Chondrocyte (in vitro differentiated cells): ENCODE data around the gene ADARB2. TPM values are rescaled to one million over a fixed set of nuclear protein-coding genes. Genes with fewer than 3 reads are reported as not detected.

Experiments used
- DNase-seq: peaks from one replicate; pipeline ENCODE4 v3.0.0; 2021; ENCODE audit warnings: mixed read lengths, low spot score
- H3K27ac Mint-ChIP-seq: one replicate; pipeline ENCODE4 v1.8.0; 2021; ENCODE audit warnings: mild to moderate bottlenecking, moderate library complexity, mixed read lengths; ENCODE audit not compliant: unreplicated experiment
- H3K27me3 Mint-ChIP-seq: 2 replicates; pipeline ENCODE4 v1.8.0; 2021; ENCODE audit warnings: low read depth, mixed read lengths
- H3K36me3 Mint-ChIP-seq: 2 replicates; pipeline ENCODE4 v1.8.0; 2021; ENCODE audit warnings: low read depth, mixed read lengths
- H3K4me1 Mint-ChIP-seq: 2 replicates; pipeline ENCODE4 v1.8.0; 2021; ENCODE audit warnings: low read depth, mild to moderate bottlenecking, mixed read lengths
- H3K4me3 Mint-ChIP-seq: one replicate; pipeline ENCODE4 v1.8.0; 2021; ENCODE audit warnings: mild to moderate bottlenecking, moderate library complexity, mixed read lengths; ENCODE audit not compliant: unreplicated experiment
- H3K9me3 Mint-ChIP-seq: 2 replicates; pipeline ENCODE4 v1.8.0; 2021; ENCODE audit warnings: low read depth, mixed read lengths
- CTCF ChIP-seq: fragments of 200-600 bp; sonication (generic); IDR thresholded peaks from 2 replicates; pipeline ENCODE4 v1.5.0; 2021; ENCODE audit warnings: antibody characterized with exemption, mild to moderate bottlenecking, moderate library complexity
- total RNA-seq: library from RNA; stranded (reverse); gene quantifications from 3 replicates; pipeline ENCODE4 v1.2.1, GENCODE V29; 2021

ADARB2 gene
- total RNA-seq, 1 donor from 2014 or later, result 3.3 TPM

GRCh38 chr10:1642600-1643160, 94.6 kb downstream of the ADARB2 start:
- peak; percentile 42 for DNase-seq
- no peak overlapping the region for H3K4me3 Mint-ChIP-seq
- TF ChIP-seq CTCF, result no peak
- no peaks in the 10 kb centered on the region for H3K36me3 Mint-ChIP-seq
- no peaks in the 10 kb centered on the region for H3K27me3 Mint-ChIP-seq
- no peaks in the 10 kb centered on the region for H3K4me1 Mint-ChIP-seq
- H3K27ac Mint-ChIP-seq, result no peak overlapping the region
- no peaks in the 10 kb centered on the region for H3K9me3 Mint-ChIP-seq

GRCh38 chr10:1641402-1641801, 95.9 kb downstream of the ADARB2 start:
- Mint-ChIP-seq H3K9me3 (no peaks in the 10 kb centered on the region), H3K27ac (no peak overlapping the region), H3K4me3 (no peak overlapping the region), H3K36me3 (no peaks in the 10 kb centered on the region), H3K27me3 (peaks cover 3% of the 10 kb centered on the region), H3K4me1 (no peaks in the 10 kb centered on the region)
- no peak for DNase-seq
- no peak for TF ChIP-seq CTCF

- peak; percentile 70 for DNase-seq
These were observed 98.4 kb downstream of the ADARB2 start for GRCh38 chr10:1638889-1639419.

GRCh38 chr10:1635340-1635739, 102.0 kb downstream of the ADARB2 start:
- no peaks in the 10 kb centered on the region for H3K4me1 Mint-ChIP-seq
- no peaks in the 10 kb centered on the region for H3K9me3 Mint-ChIP-seq
- H3K27me3 Mint-ChIP-seq, result peaks cover 6% of the 10 kb centered on the region
- no peak overlapping the region for H3K4me3 Mint-ChIP-seq
- no peak for DNase-seq
- TF ChIP-seq CTCF, result no peak
- H3K27ac Mint-ChIP-seq, result no peak overlapping the region
- no peaks in the 10 kb centered on the region for H3K36me3 Mint-ChIP-seq

More at GRCh38 chr10:1638889-1639419, 98.4 kb downstream of the ADARB2 start:
- Mint-ChIP-seq H3K4me1 (no peaks in the 10 kb centered on the region), H3K27me3 (peaks cover 6% of the 10 kb centered on the region), H3K4me3 (no peak overlapping the region), H3K27ac (no peak overlapping the region), H3K36me3 (no peaks in the 10 kb centered on the region), H3K9me3 (no peaks in the 10 kb centered on the region)
- TF ChIP-seq CTCF, result no peak

- H3K4me3 Mint-ChIP-seq, result no peak overlapping the region
- H3K9me3 Mint-ChIP-seq, result no peaks in the 10 kb centered on the region
These were observed 103.1 kb downstream of the ADARB2 start for GRCh38 chr10:1634239-1634638.

More at GRCh38 chr10:1634239-1634638, 103.1 kb downstream of the ADARB2 start:
- Mint-ChIP-seq H3K4me1 (no peaks in the 10 kb centered on the region), H3K27me3 (peaks cover 6% of the 10 kb centered on the region), H3K27ac (no peak overlapping the region), H3K36me3 (no peaks in the 10 kb centered on the region)
- DNase-seq, result no peak
- no peak for TF ChIP-seq CTCF
